GM12878 (cell line): ENCODE data around the gene CDK17. TPM values are rescaled to one million over a fixed set of nuclear protein-coding genes. Genes with fewer than 3 reads are reported as not detected.

Source experiments
- ATAC-seq: fragments of 200-7000 bp; cut with Tn5 transposase; 3 replicates; pipeline ENCODE4 v1.9.1; 2020; ENCODE audit warnings: mild to moderate bottlenecking, moderate library complexity
- BruUV-seq: library from RNA; stranded (reverse); fragments of 400-500 nt; replicated peaks from 2 replicates; lab custom pipeline; 2021; lab: Mats Ljungman, UMichigan
- CTCF ChIA-PET: fragments of 300-600 bp; sonication (Branson Sonifier 250); formaldehyde crosslinking; extraction: SDS; loops from one replicate; lab custom pipeline; 2021; ENCODE audit warnings: inconsistent platforms; lab: Yijun Ruan, JAX
- POLR2A ChIA-PET: fragments of 350-600 bp; formaldehyde crosslinking; extraction: SDS; loops from one replicate; lab custom pipeline; 2021; ENCODE audit warnings: inconsistent platforms; lab: Charles Lee
- RAD21 ChIA-PET: fragments of 300-600 bp; sonication (Branson Sonifier 250); formaldehyde crosslinking; loops from one replicate; lab custom pipeline; 2023; ENCODE audit warnings: antibody characterized with exemption; ENCODE audit not compliant: unreplicated experiment; lab: Charles Lee
- SMC1A ChIA-PET: fragments of 300-600 bp; sonication (Branson Sonifier 250); formaldehyde crosslinking; loops from one replicate; lab custom pipeline; 2023; ENCODE audit not compliant: unreplicated experiment, uncharacterized antibody; lab: Charles Lee
- DNase-seq: peaks from one replicate; pipeline ENCODE4 v3.0.0-alpha.2; 2011; ENCODE audit warnings: low read depth, low spot score
- FAIRE-seq: peaks from 3 replicates; lab custom pipeline; 2011; peaks lifted over from hg19 to GRCh38; lab: Jason Lieb, UNC
- H2AFZ ChIP-seq: 2 replicates; pipeline ENCODE4 v1.6.0; 2011; ENCODE audit warnings: low read depth, low read length, control low read depth; ENCODE audit not compliant: control insufficient read depth
- H3K27ac ChIP-seq: 2 replicates; pipeline ENCODE4 v1.5.1; 2011; ENCODE audit warnings: control low read depth; ENCODE audit not compliant: control insufficient read depth, insufficient read depth
- H3K27me3 ChIP-seq, 2 experiments: replicated peaks in 1 of 2; 2 replicates each; pipeline versions ENCODE4 v1.6.0 to v1.6.1; 2011; ENCODE audit warnings: low read length in 1 of 2; ENCODE audit not compliant: control insufficient read depth in 2 of 2, insufficient read depth in 2 of 2
- H3K36me3 ChIP-seq, 2 experiments: 2 replicates each; pipeline ENCODE4 v1.5.1; 2011; ENCODE audit warnings: low read length in 1 of 2; ENCODE audit not compliant: control insufficient read depth in 2 of 2, insufficient read depth in 2 of 2
- H3K4me1 ChIP-seq: 2 replicates; pipeline ENCODE4 v1.6.1; 2011; ENCODE audit warnings: mild to moderate bottlenecking, low read length, moderate library complexity, mixed read lengths; ENCODE audit not compliant: control insufficient read depth, insufficient read depth
- H3K4me2 ChIP-seq: 2 replicates; pipeline ENCODE4 v1.6.0; 2011; ENCODE audit warnings: control low read depth; ENCODE audit not compliant: control insufficient read depth, insufficient read depth
- H3K4me3 ChIP-seq: fragments of 200-600 bp; sonication (generic); 2 replicates; pipeline ENCODE4 v1.5.1; 2016
- H3K79me2 ChIP-seq: 2 replicates; pipeline ENCODE4 v1.6.0; 2011; ENCODE audit warnings: low read length; ENCODE audit not compliant: control insufficient read depth, insufficient read depth
- H3K9ac ChIP-seq: 2 replicates; pipeline ENCODE4 v1.8.0; 2011; ENCODE audit warnings: low read length, control low read depth, mixed read lengths; ENCODE audit not compliant: control insufficient read depth, insufficient read depth
- H3K9me3 ChIP-seq: replicated peaks from 3 replicates; pipeline ENCODE4 v1.5.1; 2011; ENCODE audit warnings: mild to moderate bottlenecking, low read length; ENCODE audit not compliant: control insufficient read depth, insufficient read depth
- H4K20me1 ChIP-seq: 2 replicates; pipeline ENCODE4 v1.6.0; 2011; ENCODE audit not compliant: control insufficient read depth, insufficient read depth
- WGBS: methylation state at CpG from one replicate; pipeline ENCODE4 v1.1.6; 2016; ENCODE audit warnings: low lambda C conversion rate; ENCODE audit not compliant: insufficient replicate concordance, insufficient coverage; ENCODE audit errors: missing lambda C conversion rate; 5-methylcytosine and 5-hydroxymethylcytosine counted together
- in situ Hi-C: fragments of 300-500 bp; cut with MboI; formaldehyde crosslinking; loops from 9 replicates; pipeline ENCODE4 v1.14.3; 2018; ENCODE audit warnings: mixed read lengths
- intact Hi-C: fragments of 100-400 bp; cut with micrococcal nuclease; formaldehyde crosslinking; loops from one replicate; pipeline ENCODE4 v1.14.2; 2022; ENCODE audit not compliant: unreplicated experiment
- polyA plus RNA-seq, 11 experiments: library from polyadenylated mRNA; depleted of rRNA in 4 of 11; unstranded in 6 of 11; stranded (reverse) in 5 of 11; fragments of >200 nt; fragmentation: Nextera tagmentation in 4 of 11; fragmentation: Illumina TruSeq in 1 of 11; extraction: Ambion mirVana in 4 of 11; extraction: Trizol in 1 of 11; gene quantifications; 1 replicate in 1 of 11; 2 replicates in 10 of 11; pipeline versions ENCODE4 v1.2.1 to v1.2.3, GENCODE V29; 2011 to 2016; ENCODE audit warnings: inconsistent platforms in 2 of 11, missing spikeins in 2 of 11, low read depth in 1 of 11
- total RNA-seq, 4 experiments: library from RNA; depleted of rRNA in 3 of 4; stranded (reverse); fragments of >200 nt in 3 of 4; fragmentation: Illumina TruSeq in 1 of 4; extraction: Trizol in 1 of 4; gene quantifications; 2 replicates each; pipeline versions ENCODE4 v1.2.1 to v1.2.3, GENCODE V29; 2013 to 2021
- TF ChIP-seq, protein P1 (sequence below): fragments of 450-650 bp; formaldehyde crosslinking; IDR thresholded peaks from 2 replicates; pipeline ENCODE4 v1.4.0; 2022; ENCODE audit warnings: mild to moderate bottlenecking, moderate library complexity

The CDK17 gene
- total and polyA plus RNA-seq, 10 of the 15 experiments (the other 5 are each of a cell fraction or from before 2014, with no cell fraction given) = 5.6 to 45.6 (median 18.3) TPM

DNA sequence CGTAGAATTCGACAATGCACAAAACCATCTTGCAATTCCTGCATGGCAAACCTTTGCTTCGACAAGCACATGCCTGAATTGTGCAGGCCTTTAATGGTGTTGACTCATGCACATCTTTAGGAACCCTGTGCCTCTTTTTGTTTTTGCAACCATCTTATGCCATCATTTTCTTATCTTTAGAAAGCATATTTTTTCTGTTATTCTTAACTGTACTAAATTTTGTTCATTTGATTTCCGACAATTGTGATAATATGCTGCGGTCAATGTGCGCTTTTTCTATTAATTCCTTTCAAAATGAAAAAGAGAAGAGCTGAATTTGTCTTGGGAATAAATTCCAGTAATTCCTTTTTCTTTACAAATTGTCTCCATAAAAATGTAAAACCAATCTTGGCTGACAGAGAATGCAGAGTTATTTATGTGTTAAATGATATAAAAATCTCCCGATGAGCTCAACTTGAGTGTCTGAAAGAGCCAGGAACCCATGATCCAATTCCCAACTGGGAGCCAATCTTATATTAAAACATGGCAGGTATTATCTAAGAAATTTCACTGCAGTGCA lies 20.1 kb upstream of the CDK17 start:
- ChIA-PET POLR2A (no interaction called here), SMC1A (interaction anchor here (1.1 to 4.0 kb wide), 5 partner anchors 13 to 96 kb away, joined by 3 to 19 read pairs (median 4); no protein-coding TSS in a partner anchor), RAD21 (interaction anchor here (1.0 to 1.7 kb wide), 3 partner anchors 13 to 96 kb away, joined by 3 to 9 read pairs (median 6); no protein-coding TSS in a partner anchor), CTCF (interaction anchor here (0.6 to 1.6 kb wide), 2 partner anchors 22 to 971 kb away, joined by 4 to 5 read pairs; no protein-coding TSS in a partner anchor)
- no peaks in the 10 kb centered on the region for H3K36me3 ChIP-seq
- H4K20me1 ChIP-seq = no peaks in the 10 kb centered on the region
- DNase-seq = no peak
- H3K9ac ChIP-seq = no peak overlapping the region
- no peak for ATAC-seq
- H3K27ac ChIP-seq = no peak overlapping the region
- peak overlapping the region; percentile 19 for H3K4me2 ChIP-seq
- no peaks in the 10 kb centered on the region for H3K79me2 ChIP-seq
- no peak overlapping the region; the same call in 1 of the 2 replicates for H2AFZ ChIP-seq
- H3K27me3 ChIP-seq = no peaks in the 10 kb centered on the region
- BruUV-seq = no TSS peak
- in situ Hi-C loops = no loop called here
- FAIRE-seq = no peak
- H3K4me3 ChIP-seq = no peak overlapping the region; the same call in 1 of the 2 replicates
- TF ChIP-seq, protein P1, sequence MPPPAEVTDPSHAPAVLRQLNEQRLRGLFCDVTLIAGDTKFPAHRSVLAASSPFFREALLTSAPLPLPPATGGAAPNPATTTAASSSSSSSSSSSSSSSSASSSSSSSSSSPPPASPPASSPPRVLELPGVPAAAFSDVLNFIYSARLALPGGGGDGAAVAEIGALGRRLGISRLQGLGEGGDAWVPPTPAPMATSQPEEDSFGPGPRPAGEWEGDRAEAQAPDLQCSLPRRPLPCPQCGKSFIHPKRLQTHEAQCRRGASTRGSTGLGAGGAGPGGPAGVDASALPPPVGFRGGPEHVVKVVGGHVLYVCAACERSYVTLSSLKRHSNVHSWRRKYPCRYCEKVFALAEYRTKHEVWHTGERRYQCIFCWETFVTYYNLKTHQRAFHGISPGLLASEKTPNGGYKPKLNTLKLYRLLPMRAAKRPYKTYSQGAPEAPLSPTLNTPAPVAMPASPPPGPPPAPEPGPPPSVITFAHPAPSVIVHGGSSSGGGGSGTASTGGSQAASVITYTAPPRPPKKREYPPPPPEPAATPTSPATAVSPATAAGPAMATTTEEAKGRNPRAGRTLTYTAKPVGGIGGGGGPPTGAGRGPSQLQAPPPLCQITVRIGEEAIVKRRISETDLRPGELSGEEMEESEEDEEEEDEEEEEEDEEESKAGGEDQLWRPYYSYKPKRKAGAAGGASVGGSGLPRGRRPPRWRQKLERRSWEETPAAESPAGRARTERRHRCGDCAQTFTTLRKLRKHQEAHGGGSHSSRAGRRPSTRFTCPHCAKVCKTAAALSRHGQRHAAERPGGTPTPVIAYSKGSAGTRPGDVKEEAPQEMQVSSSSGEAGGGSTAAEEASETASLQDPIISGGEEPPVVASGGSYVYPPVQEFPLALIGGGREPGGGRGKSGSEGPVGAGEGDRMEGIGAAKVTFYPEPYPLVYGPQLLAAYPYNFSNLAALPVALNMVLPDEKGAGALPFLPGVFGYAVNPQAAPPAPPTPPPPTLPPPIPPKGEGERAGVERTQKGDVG (CRISPR knock-in tag) = no peak
- intact Hi-C loops = no loop called here
- 68% methylated on average over 7 of the region's 7 CpGs for WGBS
- H3K9me3 ChIP-seq = no peaks in the 10 kb centered on the region
- peaks cover 25% of the 10 kb centered on the region for H3K4me1 ChIP-seq
